NCI-H774 (cell line): ENCODE results near the gene SLC38A11.
"Not testable (repeated sequence)": the region's sequence is repeated elsewhere in the genome, so short reads cannot be mapped to it uniquely, and the experiment has no call there.

Experiments used
- DNase-seq: peaks from one replicate; lab custom pipeline; 2025; lab: John Stamatoyannopoulos, UW

SLC38A11 gene, protein sequence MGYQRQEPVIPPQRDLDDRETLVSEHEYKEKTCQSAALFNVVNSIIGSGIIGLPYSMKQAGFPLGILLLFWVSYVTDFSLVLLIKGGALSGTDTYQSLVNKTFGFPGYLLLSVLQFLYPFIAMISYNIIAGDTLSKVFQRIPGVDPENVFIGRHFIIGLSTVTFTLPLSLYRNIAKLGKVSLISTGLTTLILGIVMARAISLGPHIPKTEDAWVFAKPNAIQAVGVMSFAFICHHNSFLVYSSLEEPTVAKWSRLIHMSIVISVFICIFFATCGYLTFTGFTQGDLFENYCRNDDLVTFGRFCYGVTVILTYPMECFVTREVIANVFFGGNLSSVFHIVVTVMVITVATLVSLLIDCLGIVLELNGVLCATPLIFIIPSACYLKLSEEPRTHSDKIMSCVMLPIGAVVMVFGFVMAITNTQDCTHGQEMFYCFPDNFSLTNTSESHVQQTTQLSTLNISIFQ

GRCh38 chr2:164954954-164955701 lies at the start of gene SLC38A11:
Gene SLC38A11 (minus strand): TSS chr2:164955525. CDS start chr2:164955247, 278 bp downstream.
- DNase-seq = no peak

DNA sequence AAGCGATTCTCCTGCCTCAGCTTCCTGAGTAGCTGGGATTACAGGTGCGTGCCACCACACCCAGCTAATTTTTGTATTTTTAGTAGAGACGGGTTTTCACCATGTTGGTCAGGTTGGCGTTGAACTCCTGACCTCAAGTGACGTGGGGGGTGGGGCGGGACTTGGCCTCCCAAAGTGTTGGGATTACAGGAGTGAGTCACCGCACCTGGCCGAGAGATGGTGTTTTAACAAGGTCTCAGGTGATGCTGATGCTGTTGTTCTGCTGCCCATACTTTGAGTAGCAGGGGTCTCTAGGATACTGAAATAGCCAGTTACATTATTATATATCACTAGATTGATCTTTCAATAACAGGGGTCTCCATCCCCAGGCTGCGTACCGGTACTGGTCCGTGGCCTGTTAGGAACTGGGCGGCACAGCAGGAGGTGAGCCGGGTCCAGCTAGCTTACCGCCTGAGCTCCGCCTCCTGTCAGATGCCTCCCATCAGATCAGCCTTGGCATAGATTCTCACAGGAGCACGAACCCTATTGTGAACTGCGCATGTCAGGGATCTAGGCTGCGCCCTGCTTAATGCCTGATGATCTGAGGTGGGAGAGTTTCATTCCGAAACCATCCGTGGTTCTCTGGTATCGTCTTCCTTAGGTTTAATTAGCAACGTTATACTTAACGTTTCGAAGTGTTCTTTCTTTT lies 48.3 kb upstream of the SLC38A11 start:
- no peak for DNase-seq

DNA sequence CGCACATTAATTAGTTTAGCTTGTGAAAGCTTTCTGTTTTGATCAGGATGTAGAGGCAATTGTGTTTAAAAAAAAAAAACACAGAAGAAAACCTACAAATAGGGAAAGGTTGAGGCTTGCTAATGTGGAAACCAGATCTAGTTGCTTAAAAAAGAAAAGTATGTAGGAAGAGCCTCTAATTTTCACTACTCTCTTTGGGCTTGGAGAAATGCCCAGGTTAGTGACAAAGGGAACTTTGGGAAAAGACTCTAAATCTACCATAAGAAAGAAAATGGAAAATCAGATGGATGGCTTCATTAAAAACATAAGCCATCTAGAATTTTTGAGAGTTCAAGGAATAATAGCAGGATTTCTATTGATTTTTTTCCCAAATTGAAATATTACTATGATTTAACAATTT lies 47.3 kb upstream of the SLC38A11 start:
- DNase-seq = no peak

DNA sequence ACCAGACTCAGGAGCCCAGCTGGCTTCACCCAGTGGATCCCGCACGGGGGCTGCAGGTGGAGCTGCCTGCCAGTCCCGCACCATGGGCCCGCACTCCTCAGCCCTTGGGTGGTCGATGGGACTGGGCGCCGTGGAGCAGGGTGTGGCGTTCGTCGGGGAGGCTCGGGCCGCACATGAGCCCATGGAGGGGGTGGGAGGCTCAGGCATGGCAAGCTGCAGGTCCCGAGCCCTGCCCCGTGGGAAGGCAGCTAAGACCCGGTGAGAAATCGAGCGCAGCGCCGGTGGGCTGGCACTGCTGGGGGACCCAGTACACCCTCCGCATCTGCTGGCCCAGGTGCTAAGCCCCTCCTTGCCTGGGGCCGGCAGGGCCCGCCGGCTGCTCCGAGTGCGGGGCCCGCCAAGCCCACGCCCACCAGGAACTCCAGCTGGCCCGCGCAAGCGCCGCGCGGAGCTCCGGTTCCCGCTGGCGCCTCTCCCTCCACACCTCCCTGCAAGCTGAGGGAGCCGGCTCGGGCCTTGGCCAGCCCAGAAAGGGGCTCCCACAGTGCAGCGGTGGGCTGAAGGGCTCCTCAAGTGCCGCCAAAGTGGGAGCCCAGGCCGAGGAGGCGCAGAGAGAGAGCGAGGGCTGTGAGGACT lies 39.5 kb upstream of the SLC38A11 start:
- not testable (repeated sequence) for DNase-seq

GRCh38 chr2:164993287-164994016 lies 38.1 kb upstream of the SLC38A11 start:
- no peak for DNase-seq

DNA sequence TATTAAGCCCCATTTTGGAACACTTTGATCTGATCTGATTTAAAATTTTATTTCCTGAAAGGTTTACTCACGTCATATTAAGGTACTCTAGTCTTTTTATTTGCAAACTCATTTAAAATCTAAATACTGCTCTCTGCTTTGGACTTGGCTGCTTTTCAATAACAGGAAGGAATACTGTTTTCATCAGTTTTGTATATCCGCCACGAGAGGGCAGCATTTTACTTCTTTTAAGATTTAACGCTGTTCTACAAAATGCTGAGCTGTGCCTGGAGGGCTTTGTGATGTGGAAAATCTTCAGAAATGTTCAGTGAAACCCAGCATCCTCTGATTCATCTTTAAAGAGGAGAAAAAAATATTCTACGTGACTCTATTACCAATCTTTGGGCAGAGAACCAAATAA lies 37.5 kb upstream of the SLC38A11 start:
- DNase-seq = peak; percentile 71

DNA sequence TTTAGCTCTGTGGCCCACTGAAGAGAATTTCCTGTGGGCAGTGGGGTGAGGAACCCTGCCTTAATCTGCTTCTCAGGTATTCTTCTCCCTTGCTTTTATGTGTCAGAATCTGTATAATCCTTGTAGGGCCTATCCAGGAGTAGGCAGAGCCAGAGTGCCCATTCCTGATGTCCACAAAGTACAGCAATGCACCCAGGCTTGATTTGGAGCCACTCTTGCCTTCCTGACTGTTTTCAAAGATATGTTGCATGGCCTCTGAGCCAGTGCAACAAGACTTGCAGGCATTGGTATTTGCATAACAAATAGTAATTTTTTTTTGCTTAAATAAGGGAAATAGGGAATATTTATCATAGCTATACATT lies 36.7 kb upstream of the SLC38A11 start:
- not testable (repeated sequence) for DNase-seq

DNA sequence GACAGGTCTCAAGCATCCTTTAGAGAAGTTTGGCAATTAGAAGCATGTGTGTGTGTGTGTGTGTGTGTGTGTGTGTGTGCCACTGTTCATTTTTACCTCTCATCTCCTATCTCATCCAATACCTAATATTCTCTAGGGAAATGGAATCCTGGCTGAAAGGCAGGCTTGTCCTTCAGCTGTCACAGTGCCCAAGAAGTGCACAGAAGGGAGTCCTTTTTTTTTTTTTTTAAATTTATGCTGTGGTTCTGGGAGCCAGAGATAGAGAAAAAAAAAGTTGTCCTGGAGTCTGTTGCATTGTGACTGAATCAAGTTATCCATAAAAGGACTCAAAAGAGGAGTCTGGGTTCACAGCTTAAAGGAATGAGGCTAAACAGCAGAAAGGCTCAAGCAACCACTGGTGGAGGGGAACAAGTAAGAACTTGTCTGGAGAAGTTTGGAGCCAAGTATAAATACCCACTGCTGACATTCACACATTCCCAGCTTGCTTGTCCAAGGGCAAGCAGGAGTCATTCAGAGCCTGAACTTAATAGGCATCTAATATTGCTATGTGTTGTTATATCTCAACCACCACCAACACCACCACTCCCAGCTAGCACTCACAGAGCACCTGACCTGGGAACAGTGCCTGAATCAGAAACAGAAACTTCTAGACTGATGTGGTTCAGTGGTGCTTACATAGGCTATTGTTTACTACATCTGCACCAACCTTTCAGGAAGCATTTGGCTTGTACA lies 36.2 kb upstream of the SLC38A11 start:
- DNase-seq = not testable (repeated sequence)

- not testable (repeated sequence) for DNase-seq
Observed at GRCh38 chr2:164990953-164991352, 35.6 kb upstream of the SLC38A11 start.

GRCh38 chr2:164988805-164989204 lies 33.5 kb upstream of the SLC38A11 start:
- not testable (repeated sequence) for DNase-seq

DNA sequence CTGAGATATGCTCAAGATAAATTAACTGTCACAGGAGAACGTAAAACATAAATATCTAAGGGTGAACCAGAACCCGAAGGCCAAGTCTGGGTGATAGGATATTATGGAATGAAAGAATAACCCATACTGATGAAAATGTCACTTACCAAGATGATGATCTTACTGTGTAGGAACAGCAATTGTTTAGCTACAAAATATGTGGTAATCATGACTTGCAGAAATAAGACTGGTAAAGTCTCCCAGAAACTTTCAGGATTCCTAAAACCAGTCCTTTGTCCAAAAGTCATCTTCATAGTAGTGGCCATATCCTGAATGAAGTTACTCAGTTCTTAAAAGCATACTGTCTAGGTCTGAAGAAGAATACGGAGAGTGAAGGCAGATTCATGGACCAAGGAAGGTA lies 30.7 kb upstream of the SLC38A11 start:
- DNase-seq = not testable (repeated sequence)

DNA sequence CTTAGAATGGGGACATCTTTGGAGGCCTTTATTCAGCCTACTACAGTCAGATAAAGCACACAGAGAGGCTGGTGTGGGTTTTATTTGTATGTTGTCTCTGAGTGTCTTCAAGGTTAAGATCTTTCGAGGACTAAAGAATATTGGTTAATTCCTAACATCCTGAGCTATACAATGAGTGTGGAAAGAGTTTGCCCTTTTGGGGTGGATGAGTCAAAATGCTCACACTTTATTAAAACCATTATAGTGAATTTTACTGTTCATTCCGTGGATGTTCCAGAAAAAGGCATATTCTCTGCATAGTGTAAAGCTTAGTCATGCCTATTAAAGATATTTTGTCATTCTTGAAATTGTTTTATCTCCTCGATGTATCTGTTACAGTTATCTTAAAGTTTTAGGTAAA lies 29.1 kb upstream of the SLC38A11 start:
- no peak for DNase-seq

DNA sequence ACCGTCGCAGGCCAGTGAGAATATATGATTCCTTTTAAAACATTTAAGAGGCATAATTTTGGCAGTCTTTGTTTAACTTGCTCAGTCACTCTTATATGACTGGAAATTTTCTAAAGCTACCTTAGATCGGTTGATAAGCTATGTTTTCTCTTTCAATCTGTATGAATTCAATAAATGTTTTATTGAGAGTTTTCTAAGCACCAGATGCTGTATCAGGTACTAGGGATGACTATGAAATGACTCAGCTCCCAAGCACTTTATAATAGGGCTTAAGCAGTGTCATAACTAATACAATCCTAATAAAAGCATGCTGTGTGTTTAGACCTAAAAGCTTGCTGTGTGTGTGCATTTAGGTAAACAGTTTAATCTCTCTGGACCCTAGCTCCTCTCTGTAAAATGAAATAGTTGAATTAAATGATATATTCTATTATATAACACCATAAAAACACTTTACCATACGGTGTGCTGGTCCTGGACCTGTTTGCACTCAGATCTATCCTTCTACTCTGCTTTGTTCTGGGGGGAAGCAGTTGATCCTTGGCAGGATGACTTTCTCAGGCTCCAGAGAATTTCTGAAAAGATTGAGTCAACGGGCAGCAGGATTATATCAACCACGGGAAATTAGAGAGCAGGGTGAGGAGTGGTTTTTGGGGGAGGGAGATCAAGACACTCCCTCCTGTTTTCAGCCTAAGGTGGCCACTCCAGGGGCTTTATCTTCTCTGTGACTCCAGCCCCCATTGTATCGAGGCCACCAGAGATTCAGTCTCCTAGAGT lies 26.1 kb upstream of the SLC38A11 start:
- DNase-seq = no peak

- not testable (repeated sequence) for DNase-seq
Observed at GRCh38 chr2:164980688-164981087, 25.4 kb upstream of the SLC38A11 start.

DNA sequence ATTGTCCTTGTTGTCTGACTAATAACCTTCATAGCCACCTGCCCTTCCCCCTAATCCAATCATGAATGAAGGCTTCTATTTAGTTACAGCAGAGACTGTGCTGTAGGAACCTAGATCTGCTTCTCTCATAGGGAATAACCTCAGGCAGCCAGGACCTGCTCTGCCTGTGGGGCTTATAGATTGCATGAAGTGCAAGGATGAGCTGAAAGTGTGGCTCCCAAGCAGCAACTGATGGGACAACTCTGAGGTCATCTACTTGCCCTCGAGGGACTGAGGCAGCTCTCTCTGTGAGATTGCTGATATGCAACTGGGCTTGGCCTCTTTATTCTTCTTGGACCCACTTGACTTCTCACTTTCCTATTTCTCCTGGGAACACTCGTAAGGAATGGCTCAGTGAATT lies 23.8 kb upstream of the SLC38A11 start:
- DNase-seq = no peak

DNA sequence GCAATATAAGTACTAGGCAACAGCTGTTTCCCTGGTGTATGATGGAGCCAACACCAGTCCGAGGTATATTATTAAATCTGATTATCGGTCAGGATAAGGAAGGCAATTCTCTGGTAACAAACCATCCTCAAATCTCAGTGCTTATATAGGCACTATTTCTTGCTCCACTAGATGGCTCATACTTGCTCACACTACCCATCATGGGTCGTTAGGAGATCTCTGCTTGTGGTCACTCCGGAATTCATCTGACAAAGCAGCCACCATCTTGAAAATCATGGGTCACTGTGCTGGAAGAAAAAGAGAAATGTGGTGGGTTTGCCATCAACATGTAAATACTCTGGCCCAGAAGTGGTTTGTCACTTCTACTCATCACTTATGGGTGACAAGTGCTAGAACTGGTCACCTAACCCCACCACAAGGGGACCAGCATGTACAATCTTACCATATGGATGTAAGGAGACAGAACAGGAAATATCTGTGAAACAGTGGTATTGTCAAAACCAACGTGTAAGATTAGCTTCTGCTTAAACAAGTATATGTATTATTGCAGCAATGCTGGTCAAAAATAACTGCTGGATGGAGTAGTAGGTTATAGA lies 21.6 kb upstream of the SLC38A11 start:
- DNase-seq = not testable (repeated sequence)

DNA sequence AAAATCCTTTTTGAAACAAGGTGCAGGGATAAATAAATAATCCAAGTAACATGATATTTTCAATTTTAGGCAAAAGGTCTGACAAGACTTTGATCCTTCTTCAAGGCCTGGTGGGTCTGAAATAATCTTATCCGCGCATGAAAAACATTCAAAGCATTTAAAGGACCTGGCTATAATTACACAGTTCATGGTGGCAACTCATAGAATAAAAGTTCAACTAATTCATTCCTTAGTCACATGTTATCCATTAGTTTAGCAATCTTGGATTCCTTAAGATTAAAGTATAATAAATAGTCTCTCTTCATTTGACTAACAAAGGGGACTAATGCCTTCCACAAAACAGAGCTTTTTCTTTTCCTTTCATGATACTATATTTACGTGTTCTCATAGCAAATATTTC lies 21.0 kb upstream of the SLC38A11 start:
- DNase-seq = no peak

GRCh38 chr2:164975891-164976290 lies 20.6 kb upstream of the SLC38A11 start:
- no peak for DNase-seq

GRCh38 chr2:164974221-164974620 lies 18.9 kb upstream of the SLC38A11 start:
- no peak for DNase-seq

- DNase-seq = no peak
Observed at GRCh38 chr2:164972216-164972615, 16.9 kb upstream of the SLC38A11 start.
